Measurements from ENCODE around the gene VWC2. TPM values are rescaled to one million over a fixed set of nuclear protein-coding genes. Genes with fewer than 3 reads are reported as not detected.

The VWC2 gene
- total RNA-seq, 1 donor from 2014 or later = not detected

- intact Hi-C loops (cut with micrococcal nuclease) = no loop called here
Measured at GRCh38 chr7:49931627-49932026, 158.2 kb downstream of the VWC2 start.

- intact Hi-C loops (cut with micrococcal nuclease) = no loop called here
Measured at GRCh38 chr7:49937608-49938007, 164.2 kb downstream of the VWC2 start.

All from T-helper 1 cell treated with Interleukin-12 subunit alpha and Interleukin-12 subunit beta and Interleukin-4 antibody, amounts not matched to agents 30 ng/mL and 1 ng/mL, for 36 hours (primary cell).